ENCODE measurements around the gene CELA1.
"Not testable (repeated sequence)": the region's sequence is repeated elsewhere in the genome, so short reads cannot be mapped to it uniquely, and the experiment has no call there.

Gene CELA1

GRCh38 chr12:51320695-51321320, 25.7 kb downstream of the CELA1 start:
- in situ Hi-C loops (cut with MboI; ENCODE audit: low sequenced_read_pairs), result no loop called here

GRCh38 chr12:51320311-51320694, 26.2 kb downstream of the CELA1 start:
- in situ Hi-C loops (cut with MboI; ENCODE audit: low sequenced_read_pairs), result no loop called here

- in situ Hi-C loops (cut with MboI; ENCODE audit: low sequenced_read_pairs), result no loop called here
Measured at GRCh38 chr12:51318846-51319599, 27.5 kb downstream of the CELA1 start.

GRCh38 chr12:51318057-51318806, 28.2 kb downstream of the CELA1 start:
- in situ Hi-C loops (cut with MboI; ENCODE audit: low sequenced_read_pairs), result not testable (repeated sequence)

- in situ Hi-C loops (cut with MboI; ENCODE audit: low sequenced_read_pairs), result no loop called here
Measured at GRCh38 chr12:51311389-51311788, 35.1 kb downstream of the CELA1 start.

GRCh38 chr12:51307655-51308593, 38.6 kb downstream of the CELA1 start:
- in situ Hi-C loops (cut with MboI; ENCODE audit: low sequenced_read_pairs), result no loop called here

- in situ Hi-C loops (cut with MboI; ENCODE audit: low sequenced_read_pairs), result no loop called here
Measured at GRCh38 chr12:51306507-51306906, 40.0 kb downstream of the CELA1 start.

- in situ Hi-C loops (cut with MboI; ENCODE audit: low sequenced_read_pairs), result not testable (repeated sequence)
Measured at GRCh38 chr12:51300768-51301167, 45.7 kb downstream of the CELA1 start.

GRCh38 chr12:51295651-51296050, 50.8 kb downstream of the CELA1 start:
- in situ Hi-C loops (cut with MboI; ENCODE audit: low sequenced_read_pairs), result no loop called here

- in situ Hi-C loops (cut with MboI; ENCODE audit: low sequenced_read_pairs), result not testable (repeated sequence)
Measured at GRCh38 chr12:51294097-51294496, 52.4 kb downstream of the CELA1 start.

GRCh38 chr12:51293696-51294095, 52.8 kb downstream of the CELA1 start:
- in situ Hi-C loops (cut with MboI; ENCODE audit: low sequenced_read_pairs), result no loop called here

GRCh38 chr12:51291603-51292513, 54.6 kb downstream of the CELA1 start:
- in situ Hi-C loops (cut with MboI; ENCODE audit: low sequenced_read_pairs), result not testable (repeated sequence)

- in situ Hi-C loops (cut with MboI; ENCODE audit: low sequenced_read_pairs), result no loop called here
Measured at GRCh38 chr12:51285843-51286242, 60.6 kb downstream of the CELA1 start.

GRCh38 chr12:51281202-51281924, 65.1 kb downstream of the CELA1 start:
- in situ Hi-C loops (cut with MboI; ENCODE audit: low sequenced_read_pairs), result no loop called here
